ENCODE results near the gene NR6A1. TPM values are rescaled to one million over a fixed set of nuclear protein-coding genes. Genes with fewer than 3 reads are reported as not detected.

The NR6A1 gene
- total RNA-seq, 1 experiment from 2014 or later: 164 TPM

DNA sequence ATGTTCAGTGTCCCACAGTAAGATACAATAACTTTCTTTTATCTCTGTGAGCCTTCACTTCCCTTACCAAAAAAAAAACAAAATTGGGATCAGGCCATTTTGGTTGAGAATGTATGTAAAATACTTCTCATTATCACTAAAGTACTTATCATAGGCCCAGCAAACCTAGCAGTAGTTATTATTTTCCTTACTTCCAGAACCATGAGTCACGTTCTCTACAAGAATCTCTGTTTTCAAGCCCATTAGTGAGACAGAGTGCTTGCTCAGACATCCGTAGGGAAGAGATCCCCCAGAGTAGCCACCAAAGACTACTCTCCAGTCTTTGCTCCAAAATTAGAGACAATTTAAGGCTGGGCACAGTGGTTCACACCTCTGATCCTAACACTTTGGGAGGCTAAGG is 160.0 kb downstream of the NR6A1 start:
- Mint-ChIP-seq H3K4me1 (peaks cover 36% of the 10 kb centered on the region), H3K9me3 (no peaks in the 10 kb centered on the region), H3K36me3 (no peaks in the 10 kb centered on the region), H3K4me3 (no peak overlapping the region), H3K27ac (no peak overlapping the region; the same call in 1 of the 2 replicates), H3K27me3 (ENCODE audit: low read depth) (no peaks in the 10 kb centered on the region)
- TF ChIP-seq IRF2 (CRISPR knock-in tag; IDR thresholded peaks at IDR 0.05; ENCODE audit: borderline replicate concordance, low read depth): no peak
- TF ChIP-seq, protein P1, sequence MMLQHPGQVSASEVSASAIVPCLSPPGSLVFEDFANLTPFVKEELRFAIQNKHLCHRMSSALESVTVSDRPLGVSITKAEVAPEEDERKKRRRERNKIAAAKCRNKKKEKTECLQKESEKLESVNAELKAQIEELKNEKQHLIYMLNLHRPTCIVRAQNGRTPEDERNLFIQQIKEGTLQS (CRISPR knock-in tag; conservative IDR thresholded peaks at IDR 0.05): no peak
- no peak for TF ChIP-seq HMGA2 (CRISPR knock-in tag; IDR thresholded peaks at IDR 0.05)
- TF ChIP-seq TP53 (CRISPR knock-in tag; IDR thresholded peaks at IDR 0.05): no peak
- TF ChIP-seq, protein P2, sequence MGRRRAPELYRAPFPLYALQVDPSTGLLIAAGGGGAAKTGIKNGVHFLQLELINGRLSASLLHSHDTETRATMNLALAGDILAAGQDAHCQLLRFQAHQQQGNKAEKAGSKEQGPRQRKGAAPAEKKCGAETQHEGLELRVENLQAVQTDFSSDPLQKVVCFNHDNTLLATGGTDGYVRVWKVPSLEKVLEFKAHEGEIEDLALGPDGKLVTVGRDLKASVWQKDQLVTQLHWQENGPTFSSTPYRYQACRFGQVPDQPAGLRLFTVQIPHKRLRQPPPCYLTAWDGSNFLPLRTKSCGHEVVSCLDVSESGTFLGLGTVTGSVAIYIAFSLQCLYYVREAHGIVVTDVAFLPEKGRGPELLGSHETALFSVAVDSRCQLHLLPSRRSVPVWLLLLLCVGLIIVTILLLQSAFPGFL (CRISPR knock-in tag; IDR thresholded peaks at IDR 0.05; ENCODE audit: borderline replicate concordance): no peak
- no peak for TF ChIP-seq FOXK1 (CRISPR knock-in tag; IDR thresholded peaks at IDR 0.05)
- TF ChIP-seq, protein P3, sequence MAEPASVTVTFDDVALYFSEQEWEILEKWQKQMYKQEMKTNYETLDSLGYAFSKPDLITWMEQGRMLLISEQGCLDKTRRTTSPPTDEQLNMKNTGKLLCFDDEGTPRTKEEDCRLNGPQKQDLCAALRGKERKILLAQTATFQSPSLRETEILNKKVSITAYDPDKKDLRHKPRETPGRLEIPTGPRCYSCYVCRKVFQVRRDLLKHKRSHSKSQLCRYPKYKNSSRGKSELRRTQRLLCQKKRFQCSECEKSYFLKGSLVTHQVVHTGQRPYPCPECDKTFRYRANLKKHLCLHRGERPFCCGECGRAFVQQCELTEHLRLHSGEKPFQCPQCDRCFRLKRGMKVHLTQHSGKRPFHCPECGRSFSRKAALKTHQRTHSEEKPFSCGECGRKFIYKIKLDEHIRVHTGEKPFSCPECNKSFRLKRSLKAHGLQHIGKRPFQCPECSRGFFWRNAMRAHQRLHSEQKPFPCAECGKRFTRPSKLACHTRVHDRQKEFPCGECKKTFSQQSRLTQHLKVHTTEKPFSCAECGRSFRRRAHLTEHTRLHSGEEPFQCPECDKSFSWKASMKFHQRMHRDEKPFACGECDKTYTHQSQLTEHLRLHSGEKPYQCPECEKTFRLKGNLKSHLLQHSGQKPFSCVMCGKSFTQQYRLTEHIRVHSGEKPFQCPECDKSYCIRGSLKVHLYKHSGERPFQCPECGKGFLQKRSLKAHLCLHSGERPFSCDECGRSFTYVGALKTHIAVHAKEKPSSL (CRISPR knock-in tag; conservative IDR thresholded peaks at IDR 0.05): no peak
- DNase-seq (ENCODE audit: low spot score) (no peak), ATAC-seq (no peak)
- CTCF ChIA-PET: interaction anchor here (1.3 to 2.8 kb wide), 2 partner anchors 17 to 74 kb away, joined by 3 to 12 read pairs; no protein-coding TSS in a partner anchor
- POLR2A ChIA-PET: no interaction called here

DNA sequence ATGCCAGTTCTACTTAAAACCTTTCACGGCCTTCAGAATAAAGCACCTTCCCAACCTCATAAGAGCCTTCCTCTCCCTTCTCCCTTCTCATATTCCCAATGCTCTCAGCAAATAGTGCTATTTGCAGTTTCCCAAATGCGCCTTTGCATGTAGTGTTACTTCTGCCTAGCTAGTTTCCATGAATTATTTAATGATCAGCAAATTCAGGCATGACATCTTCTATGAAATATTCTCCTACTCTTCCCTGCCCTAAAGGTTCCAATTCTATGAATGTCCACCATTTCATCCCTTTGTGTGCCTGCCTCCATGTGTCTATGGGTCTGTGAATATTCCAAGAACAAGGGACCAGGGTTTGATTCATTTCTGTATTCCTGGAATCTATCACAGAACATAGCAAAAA is 165.1 kb downstream of the NR6A1 start:
- Mint-ChIP-seq H3K27ac (peak overlapping the region; percentile 42; the same call in 1 of the 2 replicates), H3K27me3 (ENCODE audit: low read depth) (no peaks in the 10 kb centered on the region), H3K4me1 (peaks cover 32% of the 10 kb centered on the region), H3K9me3 (no peaks in the 10 kb centered on the region), H3K4me3 (no peak overlapping the region), H3K36me3 (no peaks in the 10 kb centered on the region)
- ATAC-seq (no peak), DNase-seq (ENCODE audit: low spot score) (no peak)
- CTCF ChIA-PET: interaction anchor here (1.6 to 2.4 kb wide), 2 partner anchors 11 to 69 kb away, joined by 5 to 13 read pairs; no protein-coding TSS in a partner anchor
- POLR2A ChIA-PET: no interaction called here
- TF ChIP-seq NFATC4 (CRISPR knock-in tag; IDR thresholded peaks at IDR 0.05) (no peak), NR2C2 (CRISPR knock-in tag; IDR thresholded peaks at IDR 0.05) (no peak), HMGA2 (CRISPR knock-in tag; IDR thresholded peaks at IDR 0.05) (no peak), ELF4 (CRISPR knock-in tag; IDR thresholded peaks at IDR 0.05; ENCODE audit: low read depth) (no peak), RORB (CRISPR knock-in tag; IDR thresholded peaks at IDR 0.05) (no peak), FOXK1 (CRISPR knock-in tag; IDR thresholded peaks at IDR 0.05) (no peak)
- TF ChIP-seq, protein P4, sequence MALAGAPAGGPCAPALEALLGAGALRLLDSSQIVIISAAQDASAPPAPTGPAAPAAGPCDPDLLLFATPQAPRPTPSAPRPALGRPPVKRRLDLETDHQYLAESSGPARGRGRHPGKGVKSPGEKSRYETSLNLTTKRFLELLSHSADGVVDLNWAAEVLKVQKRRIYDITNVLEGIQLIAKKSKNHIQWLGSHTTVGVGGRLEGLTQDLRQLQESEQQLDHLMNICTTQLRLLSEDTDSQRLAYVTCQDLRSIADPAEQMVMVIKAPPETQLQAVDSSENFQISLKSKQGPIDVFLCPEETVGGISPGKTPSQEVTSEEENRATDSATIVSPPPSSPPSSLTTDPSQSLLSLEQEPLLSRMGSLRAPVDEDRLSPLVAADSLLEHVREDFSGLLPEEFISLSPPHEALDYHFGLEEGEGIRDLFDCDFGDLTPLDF (CRISPR knock-in tag; IDR thresholded peaks at IDR 0.05): no peak
- TF ChIP-seq, protein P5, sequence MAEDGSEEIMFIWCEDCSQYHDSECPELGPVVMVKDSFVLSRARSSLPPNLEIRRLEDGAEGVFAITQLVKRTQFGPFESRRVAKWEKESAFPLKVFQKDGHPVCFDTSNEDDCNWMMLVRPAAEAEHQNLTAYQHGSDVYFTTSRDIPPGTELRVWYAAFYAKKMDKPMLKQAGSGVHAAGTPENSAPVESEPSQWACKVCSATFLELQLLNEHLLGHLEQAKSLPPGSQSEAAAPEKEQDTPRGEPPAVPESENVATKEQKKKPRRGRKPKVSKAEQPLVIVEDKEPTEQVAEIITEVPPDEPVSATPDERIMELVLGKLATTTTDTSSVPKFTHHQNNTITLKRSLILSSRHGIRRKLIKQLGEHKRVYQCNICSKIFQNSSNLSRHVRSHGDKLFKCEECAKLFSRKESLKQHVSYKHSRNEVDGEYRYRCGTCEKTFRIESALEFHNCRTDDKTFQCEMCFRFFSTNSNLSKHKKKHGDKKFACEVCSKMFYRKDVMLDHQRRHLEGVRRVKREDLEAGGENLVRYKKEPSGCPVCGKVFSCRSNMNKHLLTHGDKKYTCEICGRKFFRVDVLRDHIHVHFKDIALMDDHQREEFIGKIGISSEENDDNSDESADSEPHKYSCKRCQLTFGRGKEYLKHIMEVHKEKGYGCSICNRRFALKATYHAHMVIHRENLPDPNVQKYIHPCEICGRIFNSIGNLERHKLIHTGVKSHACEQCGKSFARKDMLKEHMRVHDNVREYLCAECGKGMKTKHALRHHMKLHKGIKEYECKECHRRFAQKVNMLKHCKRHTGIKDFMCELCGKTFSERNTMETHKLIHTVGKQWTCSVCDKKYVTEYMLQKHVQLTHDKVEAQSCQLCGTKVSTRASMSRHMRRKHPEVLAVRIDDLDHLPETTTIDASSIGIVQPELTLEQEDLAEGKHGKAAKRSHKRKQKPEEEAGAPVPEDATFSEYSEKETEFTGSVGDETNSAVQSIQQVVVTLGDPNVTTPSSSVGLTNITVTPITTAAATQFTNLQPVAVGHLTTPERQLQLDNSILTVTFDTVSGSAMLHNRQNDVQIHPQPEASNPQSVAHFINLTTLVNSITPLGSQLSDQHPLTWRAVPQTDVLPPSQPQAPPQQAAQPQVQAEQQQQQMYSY (CRISPR knock-in tag; IDR thresholded peaks at IDR 0.05): no peak
- TF ChIP-seq, protein P6, sequence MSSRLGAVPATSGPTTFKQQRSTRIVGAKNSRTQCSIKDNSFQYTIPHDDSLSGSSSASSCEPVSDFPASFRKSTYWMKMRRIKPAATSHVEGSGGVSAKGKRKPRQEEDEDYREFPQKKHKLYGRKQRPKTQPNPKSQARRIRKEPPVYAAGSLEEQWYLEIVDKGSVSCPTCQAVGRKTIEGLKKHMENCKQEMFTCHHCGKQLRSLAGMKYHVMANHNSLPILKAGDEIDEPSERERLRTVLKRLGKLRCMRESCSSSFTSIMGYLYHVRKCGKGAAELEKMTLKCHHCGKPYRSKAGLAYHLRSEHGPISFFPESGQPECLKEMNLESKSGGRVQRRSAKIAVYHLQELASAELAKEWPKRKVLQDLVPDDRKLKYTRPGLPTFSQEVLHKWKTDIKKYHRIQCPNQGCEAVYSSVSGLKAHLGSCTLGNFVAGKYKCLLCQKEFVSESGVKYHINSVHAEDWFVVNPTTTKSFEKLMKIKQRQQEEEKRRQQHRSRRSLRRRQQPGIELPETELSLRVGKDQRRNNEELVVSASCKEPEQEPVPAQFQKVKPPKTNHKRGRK (CRISPR knock-in tag; IDR thresholded peaks at IDR 0.05; ENCODE audit: borderline replicate concordance): no peak
- TF ChIP-seq, protein P7, sequence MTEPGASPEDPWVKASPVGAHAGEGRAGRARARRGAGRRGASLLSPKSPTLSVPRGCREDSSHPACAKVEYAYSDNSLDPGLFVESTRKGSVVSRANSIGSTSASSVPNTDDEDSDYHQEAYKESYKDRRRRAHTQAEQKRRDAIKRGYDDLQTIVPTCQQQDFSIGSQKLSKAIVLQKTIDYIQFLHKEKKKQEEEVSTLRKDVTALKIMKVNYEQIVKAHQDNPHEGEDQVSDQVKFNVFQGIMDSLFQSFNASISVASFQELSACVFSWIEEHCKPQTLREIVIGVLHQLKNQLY (CRISPR knock-in tag; IDR thresholded peaks at IDR 0.05): no peak
- TF ChIP-seq, protein P8, sequence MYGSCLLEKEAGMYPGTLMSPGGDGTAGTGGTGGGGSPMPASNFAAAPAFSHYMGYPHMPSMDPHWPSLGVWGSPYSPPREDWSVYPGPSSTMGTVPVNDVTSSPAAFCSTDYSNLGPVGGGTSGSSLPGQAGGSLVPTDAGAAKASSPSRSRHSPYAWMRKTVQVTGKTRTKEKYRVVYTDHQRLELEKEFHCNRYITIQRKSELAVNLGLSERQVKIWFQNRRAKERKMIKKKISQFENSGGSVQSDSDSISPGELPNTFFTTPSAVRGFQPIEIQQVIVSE (CRISPR knock-in tag; IDR thresholded peaks at IDR 0.05; ENCODE audit: borderline replicate concordance): no peak
- TF ChIP-seq, protein P9, sequence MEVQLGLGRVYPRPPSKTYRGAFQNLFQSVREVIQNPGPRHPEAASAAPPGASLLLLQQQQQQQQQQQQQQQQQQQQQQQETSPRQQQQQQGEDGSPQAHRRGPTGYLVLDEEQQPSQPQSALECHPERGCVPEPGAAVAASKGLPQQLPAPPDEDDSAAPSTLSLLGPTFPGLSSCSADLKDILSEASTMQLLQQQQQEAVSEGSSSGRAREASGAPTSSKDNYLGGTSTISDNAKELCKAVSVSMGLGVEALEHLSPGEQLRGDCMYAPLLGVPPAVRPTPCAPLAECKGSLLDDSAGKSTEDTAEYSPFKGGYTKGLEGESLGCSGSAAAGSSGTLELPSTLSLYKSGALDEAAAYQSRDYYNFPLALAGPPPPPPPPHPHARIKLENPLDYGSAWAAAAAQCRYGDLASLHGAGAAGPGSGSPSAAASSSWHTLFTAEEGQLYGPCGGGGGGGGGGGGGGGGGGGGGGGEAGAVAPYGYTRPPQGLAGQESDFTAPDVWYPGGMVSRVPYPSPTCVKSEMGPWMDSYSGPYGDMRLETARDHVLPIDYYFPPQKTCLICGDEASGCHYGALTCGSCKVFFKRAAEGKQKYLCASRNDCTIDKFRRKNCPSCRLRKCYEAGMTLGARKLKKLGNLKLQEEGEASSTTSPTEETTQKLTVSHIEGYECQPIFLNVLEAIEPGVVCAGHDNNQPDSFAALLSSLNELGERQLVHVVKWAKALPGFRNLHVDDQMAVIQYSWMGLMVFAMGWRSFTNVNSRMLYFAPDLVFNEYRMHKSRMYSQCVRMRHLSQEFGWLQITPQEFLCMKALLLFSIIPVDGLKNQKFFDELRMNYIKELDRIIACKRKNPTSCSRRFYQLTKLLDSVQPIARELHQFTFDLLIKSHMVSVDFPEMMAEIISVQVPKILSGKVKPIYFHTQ (CRISPR knock-in tag; IDR thresholded peaks at IDR 0.05): no peak
- TF ChIP-seq, protein P10, sequence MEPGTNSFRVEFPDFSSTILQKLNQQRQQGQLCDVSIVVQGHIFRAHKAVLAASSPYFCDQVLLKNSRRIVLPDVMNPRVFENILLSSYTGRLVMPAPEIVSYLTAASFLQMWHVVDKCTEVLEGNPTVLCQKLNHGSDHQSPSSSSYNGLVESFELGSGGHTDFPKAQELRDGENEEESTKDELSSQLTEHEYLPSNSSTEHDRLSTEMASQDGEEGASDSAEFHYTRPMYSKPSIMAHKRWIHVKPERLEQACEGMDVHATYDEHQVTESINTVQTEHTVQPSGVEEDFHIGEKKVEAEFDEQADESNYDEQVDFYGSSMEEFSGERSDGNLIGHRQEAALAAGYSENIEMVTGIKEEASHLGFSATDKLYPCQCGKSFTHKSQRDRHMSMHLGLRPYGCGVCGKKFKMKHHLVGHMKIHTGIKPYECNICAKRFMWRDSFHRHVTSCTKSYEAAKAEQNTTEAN (CRISPR knock-in tag; IDR thresholded peaks at IDR 0.05): no peak

Data from WTC11 (cell line).